Measurements from ENCODE around the gene NHEJ1. TPM values are rescaled to one million over a fixed set of nuclear protein-coding genes. Genes with fewer than 3 reads are reported as not detected.

NHEJ1 gene
- total and polyA plus RNA-seq, 3 experiments from 2014 or later = 22.4 to 26.3 (median 24.5) TPM

DNA sequence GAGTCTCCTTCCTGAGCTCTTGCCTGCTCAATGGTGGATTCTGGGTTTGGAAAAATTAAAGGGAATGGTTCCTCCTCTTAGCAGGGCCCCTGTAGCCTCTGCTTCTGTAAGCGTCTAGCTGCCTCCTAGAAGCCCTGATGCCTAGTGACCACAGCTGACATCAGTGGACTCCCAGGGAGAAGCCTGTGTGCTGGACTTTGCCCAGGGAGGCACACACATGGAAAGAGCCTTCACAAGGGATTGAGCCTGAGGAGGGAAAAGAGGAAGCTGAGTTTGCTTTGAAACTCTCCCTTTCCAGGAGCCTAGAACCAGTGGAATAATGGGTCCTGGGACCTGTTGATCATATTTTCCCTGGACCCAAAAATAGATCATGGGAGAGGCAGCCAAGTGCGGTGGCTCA lies 117.9 kb downstream of the NHEJ1 start:
- Mint-ChIP-seq H3K36me3 (no peaks in the 10 kb centered on the region), H3K4me1 (peaks cover 8 to 11% (median 10%) of the 10 kb centered on the region in 3 donors), H3K27me3 (peaks cover 34 to 87% of the 10 kb centered on the region in 2 donors), H3K27ac (no peak overlapping the region), H3K9me3 (no peaks in the 10 kb centered on the region), H3K4me3 (no peak overlapping the region)
- Histone ChIP-seq H3K27me3 (ENCODE audit: insufficient read depth, low read length, poor library complexity, severe bottlenecking) (peaks cover 10% of the 10 kb centered on the region), H3K4me1 (ENCODE audit: insufficient read depth, low read length) (no peaks in the 10 kb centered on the region), H3K27ac (ENCODE audit: low read depth, low read length) (no peak overlapping the region), H3K36me3 (ENCODE audit: insufficient read depth, low read length) (no peaks in the 10 kb centered on the region), H3K4me3 (ENCODE audit: low read length) (no peak overlapping the region), H3K9me3 (ENCODE audit: low read length) (no peaks in the 10 kb centered on the region)
- ChIA-PET POLR2A (no interaction called here), CTCF (interaction anchor here (2.2 to 5.4 kb wide), 3 partner anchors 13 to 63 kb away, joined by 5 to 27 read pairs (median 21); no protein-coding TSS in a partner anchor)
- no peak for DNase-seq

DNA sequence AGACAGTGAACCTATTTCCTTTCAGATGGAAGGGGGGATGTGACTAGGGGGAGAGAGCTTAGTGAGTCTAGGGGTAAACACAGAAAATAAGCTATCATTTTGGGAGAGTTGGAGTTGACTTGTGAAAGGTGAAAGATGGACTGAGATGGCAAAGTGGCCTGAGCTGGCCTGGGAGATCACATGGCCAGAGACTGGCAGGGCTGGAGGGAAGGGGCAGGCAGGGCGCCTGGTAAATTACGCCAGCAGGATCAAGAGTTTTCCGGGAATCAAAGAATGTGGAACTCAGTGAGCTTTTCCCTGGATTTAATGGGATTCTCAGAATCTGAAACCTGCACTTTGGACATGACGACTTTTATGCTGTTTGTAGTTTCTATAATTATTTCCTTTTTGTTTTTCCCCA lies 118.5 kb downstream of the NHEJ1 start:
- H3K36me3 Mint-ChIP-seq = no peaks in the 10 kb centered on the region
- Histone ChIP-seq H3K9me3 (ENCODE audit: low read length) (no peaks in the 10 kb centered on the region), H3K4me3 (ENCODE audit: low read length) (no peak overlapping the region), H3K27ac (ENCODE audit: low read depth, low read length) (no peak overlapping the region), H3K27me3 (ENCODE audit: insufficient read depth, low read length, poor library complexity, severe bottlenecking) (peaks cover 10% of the 10 kb centered on the region), H3K4me1 (ENCODE audit: insufficient read depth, low read length) (no peaks in the 10 kb centered on the region), H3K36me3 (ENCODE audit: insufficient read depth, low read length) (no peaks in the 10 kb centered on the region)
- peak overlapping the region in 1 of 8 donors; percentile 77 for H3K27ac Mint-ChIP-seq
- DNase-seq = no peak
- peaks cover 8 to 11% (median 10%) of the 10 kb centered on the region in 3 donors for H3K4me1 Mint-ChIP-seq
- H3K27me3 Mint-ChIP-seq = peaks cover 36 to 87% of the 10 kb centered on the region in 2 donors
- CTCF ChIA-PET = interaction anchor here (2.2 to 5.4 kb wide), 3 partner anchors 12 to 62 kb away, joined by 5 to 27 read pairs (median 21); no protein-coding TSS in a partner anchor
- POLR2A ChIA-PET = no interaction called here
- no peaks in the 10 kb centered on the region for H3K9me3 Mint-ChIP-seq
- H3K4me3 Mint-ChIP-seq = no peak overlapping the region

DNA sequence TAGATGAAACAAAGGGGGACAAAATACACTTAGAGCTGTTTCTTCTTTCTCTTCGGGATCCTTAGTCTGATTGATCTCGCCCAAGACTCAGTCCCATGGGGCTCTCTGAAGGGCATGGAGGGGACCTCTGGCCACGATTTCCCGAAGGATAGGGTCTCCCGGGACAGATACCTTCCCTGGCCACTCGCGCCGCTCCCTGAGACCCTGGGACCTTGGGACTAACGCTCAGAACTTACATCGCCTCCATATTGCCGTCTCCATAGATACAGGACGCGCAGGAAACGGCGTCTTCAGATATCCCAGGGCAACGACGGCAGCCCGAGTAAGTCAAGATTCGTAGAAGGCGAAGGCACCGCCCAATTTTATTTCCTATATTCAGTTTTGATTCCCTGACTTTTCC lies 119.4 kb downstream of the NHEJ1 start, which contains the start of gene CFAP65:
TSS of gene CFAP65 (minus strand) at position 265 of the 400 bp plus-strand sequence. CDS start 2,468 bp downstream, outside the sequence.
- Histone ChIP-seq H3K27ac (ENCODE audit: low read depth, low read length) (no peak within 1 kb of the TSS), H3K4me1 (ENCODE audit: insufficient read depth, low read length) (no peaks in the 10 kb centered on the region), H3K9me3 (ENCODE audit: low read length) (no peaks in the 10 kb centered on the region), H3K36me3 (ENCODE audit: insufficient read depth, low read length) (no peaks in the 10 kb centered on the region), H3K4me3 (ENCODE audit: low read length) (no peak within 1 kb of the TSS), H3K27me3 (ENCODE audit: insufficient read depth, low read length, poor library complexity, severe bottlenecking) (peaks cover 10% of the 10 kb centered on the region)
- Mint-ChIP-seq H3K4me3 (peak within 1 kb of the TSS in 6 of 7 donors; percentile 51 to 72 (median 60)), H3K27ac (peak within 1 kb of the TSS in 1 of 8 donors; percentile 77), H3K36me3 (no peaks in the 10 kb centered on the region), H3K27me3 (peaks cover 35 to 80% of the 10 kb centered on the region in 2 donors), H3K9me3 (no peaks in the 10 kb centered on the region), H3K4me1 (peaks cover 8 to 11% (median 10%) of the 10 kb centered on the region in 3 donors)
- CTCF ChIA-PET = interaction anchor here (1.4 to 5.4 kb wide), 4 partner anchors 11 to 61 kb away, joined by 3 to 27 read pairs (median 13); no protein-coding TSS in a partner anchor
- POLR2A ChIA-PET = interaction anchor here (0.8 kb wide), 1 partner anchor 20 kb away, joined by 3 read pairs; the partner anchor contains the start of gene IHH
- peak in 1 of 5 donors; percentile 25 for DNase-seq

DNA sequence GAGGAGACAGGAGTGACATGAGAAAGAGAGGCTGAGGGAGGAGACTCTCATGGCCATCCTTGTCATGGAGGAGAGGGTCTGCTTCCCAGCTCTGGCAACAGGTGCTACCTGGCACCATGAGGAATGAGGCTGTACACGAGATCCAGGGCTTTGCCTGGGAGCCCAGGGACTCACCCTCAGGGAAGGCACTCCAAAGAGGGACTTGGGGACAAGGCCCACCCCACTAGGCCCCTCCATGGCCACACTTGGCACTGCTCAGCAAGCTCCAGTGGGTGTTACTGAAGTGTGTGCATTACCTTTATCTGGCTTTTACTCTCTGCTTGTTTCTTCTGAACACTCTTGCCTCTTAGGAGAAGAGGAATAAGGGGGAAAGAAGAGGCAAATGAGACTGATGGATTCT lies 122.0 kb downstream of the NHEJ1 start:
- Histone ChIP-seq H3K4me1 (ENCODE audit: insufficient read depth, low read length) (no peaks in the 10 kb centered on the region), H3K27ac (ENCODE audit: low read depth, low read length) (no peak overlapping the region), H3K27me3 (ENCODE audit: insufficient read depth, low read length, poor library complexity, severe bottlenecking) (peaks cover 10% of the 10 kb centered on the region), H3K36me3 (ENCODE audit: insufficient read depth, low read length) (no peaks in the 10 kb centered on the region), H3K9me3 (ENCODE audit: low read length) (no peaks in the 10 kb centered on the region), H3K4me3 (ENCODE audit: low read length) (no peak overlapping the region)
- CTCF ChIA-PET = interaction anchor here (0.9 to 1.7 kb wide), 2 partner anchors 117 to 121 kb away, joined by 3 to 6 read pairs; no protein-coding TSS in a partner anchor
- Mint-ChIP-seq H3K36me3 (no peaks in the 10 kb centered on the region), H3K4me3 (no peak overlapping the region), H3K9me3 (no peaks in the 10 kb centered on the region), H3K27ac (no peak overlapping the region), H3K27me3 (peaks cover 32 to 85% of the 10 kb centered on the region in 2 donors), H3K4me1 (peaks cover 8 to 11% (median 10%) of the 10 kb centered on the region in 3 donors)
- DNase-seq = no peak
- POLR2A ChIA-PET = no interaction called here

DNA sequence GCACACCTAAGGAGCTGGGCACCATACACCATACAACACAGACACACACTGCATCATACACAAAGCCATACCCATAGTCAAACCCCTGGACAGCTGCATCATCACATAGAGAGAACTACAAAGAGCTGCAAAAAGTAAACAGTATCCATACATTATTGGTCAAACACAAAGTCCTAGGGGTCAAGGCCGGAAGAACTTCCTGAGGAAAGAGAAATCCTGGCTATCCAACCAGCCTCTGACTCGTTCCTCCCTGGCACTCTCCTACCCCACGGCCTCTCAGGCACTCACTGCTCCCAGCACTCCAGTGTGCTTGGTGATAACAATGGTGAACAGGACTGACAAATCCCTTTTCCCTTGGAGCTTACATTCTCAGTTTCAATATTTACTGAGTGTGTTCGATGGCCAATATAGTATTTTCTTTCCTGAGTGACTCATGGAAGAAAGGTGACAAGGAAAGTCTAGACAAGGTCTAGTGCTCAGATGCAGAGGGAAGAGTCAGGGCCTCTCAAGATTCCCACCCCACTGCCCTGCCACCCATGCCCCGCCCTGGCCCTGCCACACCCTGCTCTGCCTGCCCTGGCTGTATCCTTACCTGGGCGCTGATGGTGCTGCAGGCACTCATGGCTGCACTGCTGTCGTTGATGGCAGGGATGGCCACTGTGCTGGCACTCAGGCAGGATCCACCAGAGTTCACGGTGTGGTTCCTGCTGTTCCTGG lies 122.7 kb downstream of the NHEJ1 start:
- no peaks in the 10 kb centered on the region for H3K9me3 ChIP-seq (ENCODE audit: low read length)
- Mint-ChIP-seq H3K4me3 (no peak overlapping the region), H3K27me3 (peaks cover 29 to 86% of the 10 kb centered on the region in 2 donors), H3K9me3 (no peaks in the 10 kb centered on the region), H3K27ac (no peak overlapping the region), H3K4me1 (peaks cover 8 to 11% (median 10%) of the 10 kb centered on the region in 3 donors), H3K36me3 (no peaks in the 10 kb centered on the region)
- peaks cover 10% of the 10 kb centered on the region for H3K27me3 ChIP-seq (ENCODE audit: insufficient read depth, low read length, poor library complexity, severe bottlenecking)
- H3K36me3 ChIP-seq (ENCODE audit: insufficient read depth, low read length) = no peaks in the 10 kb centered on the region
- no peaks in the 10 kb centered on the region for H3K4me1 ChIP-seq (ENCODE audit: insufficient read depth, low read length)
- POLR2A ChIA-PET = no interaction called here
- H3K27ac ChIP-seq (ENCODE audit: low read depth, low read length) = no peak overlapping the region
- CTCF ChIA-PET = interaction anchor here (0.7 to 1.7 kb wide), 3 partner anchors 8 to 122 kb away, joined by 3 to 6 read pairs (median 3); no protein-coding TSS in a partner anchor
- DNase-seq = no peak
- no peak overlapping the region for H3K4me3 ChIP-seq (ENCODE audit: low read length)

DNA sequence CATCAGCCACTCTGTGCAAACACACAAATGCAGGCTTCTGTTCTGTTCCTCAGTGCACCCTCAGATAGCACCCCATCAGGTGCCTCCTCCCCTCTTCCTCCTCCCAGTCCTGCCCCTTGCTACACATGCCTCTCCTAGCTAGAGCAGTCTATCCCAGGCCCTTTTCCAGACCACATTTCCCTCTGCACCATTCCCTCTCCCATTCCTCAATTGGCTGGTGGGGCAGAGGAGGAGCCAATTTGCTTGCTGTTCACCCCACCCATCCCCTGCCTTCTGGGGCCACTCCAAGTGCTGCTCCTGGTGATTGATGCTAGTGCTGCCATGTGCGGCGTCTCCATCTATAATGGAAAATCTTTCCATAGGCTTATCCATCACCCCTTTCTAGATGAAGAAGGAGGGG lies 124.7 kb downstream of the NHEJ1 start:
- Histone ChIP-seq H3K27ac (ENCODE audit: low read depth, low read length) (no peak overlapping the region), H3K36me3 (ENCODE audit: insufficient read depth, low read length) (no peaks in the 10 kb centered on the region), H3K4me1 (ENCODE audit: insufficient read depth, low read length) (no peaks in the 10 kb centered on the region), H3K27me3 (ENCODE audit: insufficient read depth, low read length, poor library complexity, severe bottlenecking) (peaks cover 10% of the 10 kb centered on the region), H3K4me3 (ENCODE audit: low read length) (no peak overlapping the region), H3K9me3 (ENCODE audit: low read length) (no peaks in the 10 kb centered on the region)
- Mint-ChIP-seq H3K27ac (no peak overlapping the region), H3K9me3 (no peaks in the 10 kb centered on the region), H3K27me3 (peaks cover 31 to 82% of the 10 kb centered on the region in 2 donors), H3K36me3 (no peaks in the 10 kb centered on the region), H3K4me3 (no peak overlapping the region), H3K4me1 (peaks cover 0 to 2% (median 1%) of the 10 kb centered on the region in 3 donors)
- CTCF ChIA-PET = interaction anchor here (1.3 kb wide), 1 partner anchor 22 kb away, joined by 3 read pairs; no protein-coding TSS in a partner anchor
- POLR2A ChIA-PET = no interaction called here
- DNase-seq = no peak

DNA sequence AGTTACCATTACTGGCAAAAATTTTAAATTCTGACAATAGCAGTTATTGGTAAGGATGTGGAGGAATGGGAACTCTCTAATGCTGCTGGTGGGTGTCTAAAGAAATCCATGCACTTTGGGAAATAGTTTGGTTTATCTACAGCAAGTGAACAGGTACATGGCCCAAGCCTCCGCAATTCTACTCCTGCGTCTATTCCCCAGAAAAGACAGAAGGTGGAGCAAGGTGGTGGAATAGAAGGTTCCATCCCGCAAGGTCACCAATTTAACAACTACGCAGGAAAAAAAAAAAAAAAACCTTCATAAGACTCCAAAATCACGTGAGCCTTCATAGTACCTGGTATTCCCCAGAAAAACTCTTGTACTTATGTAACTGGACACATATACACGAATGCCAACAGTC lies 125.8 kb downstream of the NHEJ1 start:
- H3K9me3 Mint-ChIP-seq = no peaks in the 10 kb centered on the region
- H3K27me3 Mint-ChIP-seq = peaks cover 27 to 80% of the 10 kb centered on the region in 2 donors
- DNase-seq = no peak
- H3K36me3 Mint-ChIP-seq = no peaks in the 10 kb centered on the region
- H3K4me3 Mint-ChIP-seq = no peak overlapping the region
- H3K4me1 Mint-ChIP-seq = no peaks in the 10 kb centered on the region
- H3K9me3 ChIP-seq (ENCODE audit: low read length) = no peaks in the 10 kb centered on the region
- H3K4me3 ChIP-seq (ENCODE audit: low read length) = no peak overlapping the region
- no peak overlapping the region for H3K27ac ChIP-seq (ENCODE audit: low read depth, low read length)
- H3K4me1 ChIP-seq (ENCODE audit: insufficient read depth, low read length) = no peaks in the 10 kb centered on the region
- POLR2A ChIA-PET = interaction anchor here (0.7 kb wide), 1 partner anchor 77 kb away, joined by 6 read pairs; no protein-coding TSS in a partner anchor
- CTCF ChIA-PET = no interaction called here
- no peak overlapping the region for H3K27ac Mint-ChIP-seq
- no peaks in the 10 kb centered on the region for H3K36me3 ChIP-seq (ENCODE audit: insufficient read depth, low read length)
- peaks cover 8% of the 10 kb centered on the region for H3K27me3 ChIP-seq (ENCODE audit: insufficient read depth, low read length, poor library complexity, severe bottlenecking)

Measured in CD8-positive, alpha-beta memory T cell (primary cell).